Calu3 (cell line): ENCODE measurements around the gene ST8SIA1. TPM values are rescaled to one million over a fixed set of nuclear protein-coding genes. Genes with fewer than 3 reads are reported as not detected.

ENCODE experiments used
- BruUV-seq: library from RNA; stranded (reverse); fragments of 400-500 nt; replicated peaks from 2 replicates; lab custom pipeline; 2021; lab: Mats Ljungman, UMichigan
- CTCF ChIA-PET: fragments of 300-600 bp; sonication (Branson Sonifier 250); formaldehyde crosslinking; loops from one replicate; lab custom pipeline; 2022; ENCODE audit warnings: antibody characterized with exemption; lab: Charles Lee
- DNase-seq: peaks from one replicate; pipeline ENCODE4 v3.0.0; 2022
- H3K27ac Mint-ChIP-seq: one replicate; pipeline ENCODE4 v1.8.0; 2022; ENCODE audit warnings: mixed read lengths; ENCODE audit not compliant: unreplicated experiment
- H3K27me3 Mint-ChIP-seq: one replicate; pipeline ENCODE4 v1.8.0; 2022; ENCODE audit warnings: mixed read lengths; ENCODE audit not compliant: unreplicated experiment
- H3K36me3 Mint-ChIP-seq: one replicate; pipeline ENCODE4 v1.8.0; 2022; ENCODE audit warnings: mild to moderate bottlenecking, moderate library complexity, mixed read lengths; ENCODE audit not compliant: insufficient read depth, unreplicated experiment
- H3K4me1 Mint-ChIP-seq: one replicate; pipeline ENCODE4 v1.8.0; 2022; ENCODE audit warnings: mild to moderate bottlenecking, low read depth, mixed read lengths; ENCODE audit not compliant: unreplicated experiment
- H3K4me3 Mint-ChIP-seq: one replicate; pipeline ENCODE4 v1.8.0; 2022; ENCODE audit warnings: mild to moderate bottlenecking, low read depth, moderate library complexity, mixed read lengths; ENCODE audit not compliant: unreplicated experiment
- H3K9me3 Mint-ChIP-seq: one replicate; pipeline ENCODE4 v1.8.0; 2022; ENCODE audit warnings: low read depth, mixed read lengths; ENCODE audit not compliant: unreplicated experiment
- intact Hi-C: fragments of 100-400 bp; cut with micrococcal nuclease; formaldehyde crosslinking; loops from one replicate; pipeline ENCODE4 v1.10.0; 2022; ENCODE audit not compliant: unreplicated experiment
- total RNA-seq: library from RNA; stranded (reverse); gene quantifications from 2 replicates; pipeline ENCODE4 v1.2.3, GENCODE V29; 2022
- TF ChIP-seq, protein P1 (sequence below): fragments of 200-600 bp; IDR thresholded peaks from one replicate; pipeline ENCODE4 v1.8.0; 2022; ENCODE audit warnings: antibody characterized with exemption; ENCODE audit not compliant: unreplicated experiment

Gene ST8SIA1
- total RNA-seq, 1 experiment from 2014 or later = not detected

DNA sequence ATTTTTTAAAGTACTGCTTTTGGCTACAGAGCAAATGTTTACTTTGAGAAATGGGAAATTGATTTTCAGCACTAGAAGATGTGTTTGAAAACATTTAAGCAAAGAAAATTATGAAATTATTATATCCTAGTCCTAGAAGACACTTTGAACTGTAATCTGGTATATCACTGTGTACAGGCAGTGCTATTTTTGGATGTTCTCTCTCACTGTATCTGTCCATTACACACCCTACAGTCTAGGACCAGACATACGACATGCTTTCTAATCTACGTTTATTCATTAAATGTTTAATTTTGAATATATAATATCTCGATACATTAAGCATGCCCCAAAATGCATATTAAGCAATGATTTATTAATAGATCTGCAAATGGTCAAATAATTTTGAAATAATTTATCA lies 82.5 kb downstream of the ST8SIA1 start:
- H3K27me3 Mint-ChIP-seq = peaks cover 11% of the 10 kb centered on the region
- H3K27ac Mint-ChIP-seq = no peak overlapping the region
- intact Hi-C loops = no loop called here
- no peaks in the 10 kb centered on the region for H3K36me3 Mint-ChIP-seq
- no peak for DNase-seq
- no peaks in the 10 kb centered on the region for H3K9me3 Mint-ChIP-seq
- BruUV-seq = no TSS peak
- CTCF ChIA-PET = no interaction called here
- H3K4me3 Mint-ChIP-seq = no peak overlapping the region
- H3K4me1 Mint-ChIP-seq = no peaks in the 10 kb centered on the region
- TF ChIP-seq, protein P1, sequence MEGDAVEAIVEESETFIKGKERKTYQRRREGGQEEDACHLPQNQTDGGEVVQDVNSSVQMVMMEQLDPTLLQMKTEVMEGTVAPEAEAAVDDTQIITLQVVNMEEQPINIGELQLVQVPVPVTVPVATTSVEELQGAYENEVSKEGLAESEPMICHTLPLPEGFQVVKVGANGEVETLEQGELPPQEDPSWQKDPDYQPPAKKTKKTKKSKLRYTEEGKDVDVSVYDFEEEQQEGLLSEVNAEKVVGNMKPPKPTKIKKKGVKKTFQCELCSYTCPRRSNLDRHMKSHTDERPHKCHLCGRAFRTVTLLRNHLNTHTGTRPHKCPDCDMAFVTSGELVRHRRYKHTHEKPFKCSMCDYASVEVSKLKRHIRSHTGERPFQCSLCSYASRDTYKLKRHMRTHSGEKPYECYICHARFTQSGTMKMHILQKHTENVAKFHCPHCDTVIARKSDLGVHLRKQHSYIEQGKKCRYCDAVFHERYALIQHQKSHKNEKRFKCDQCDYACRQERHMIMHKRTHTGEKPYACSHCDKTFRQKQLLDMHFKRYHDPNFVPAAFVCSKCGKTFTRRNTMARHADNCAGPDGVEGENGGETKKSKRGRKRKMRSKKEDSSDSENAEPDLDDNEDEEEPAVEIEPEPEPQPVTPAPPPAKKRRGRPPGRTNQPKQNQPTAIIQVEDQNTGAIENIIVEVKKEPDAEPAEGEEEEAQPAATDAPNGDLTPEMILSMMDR = no peak

GRCh38 chr12:22250762-22251161 lies 83.7 kb downstream of the ST8SIA1 start:
- Mint-ChIP-seq H3K9me3 (no peaks in the 10 kb centered on the region), H3K36me3 (no peaks in the 10 kb centered on the region), H3K27ac (no peak overlapping the region), H3K4me3 (no peak overlapping the region), H3K4me1 (no peaks in the 10 kb centered on the region), H3K27me3 (no peaks in the 10 kb centered on the region)
- CTCF ChIA-PET = no interaction called here
- BruUV-seq = no TSS peak
- no peak for DNase-seq
- intact Hi-C loops = no loop called here
- TF ChIP-seq, protein P1 = no peak

- H3K4me1 Mint-ChIP-seq = no peaks in the 10 kb centered on the region
- intact Hi-C loops = no loop called here
- H3K27me3 Mint-ChIP-seq = no peaks in the 10 kb centered on the region
- no peak for DNase-seq
- no peak overlapping the region for H3K27ac Mint-ChIP-seq
- H3K4me3 Mint-ChIP-seq = no peak overlapping the region
- TF ChIP-seq, protein P1 = no peak
- no TSS peak for BruUV-seq
- H3K36me3 Mint-ChIP-seq = no peaks in the 10 kb centered on the region
- CTCF ChIA-PET = no interaction called here
- H3K9me3 Mint-ChIP-seq = no peaks in the 10 kb centered on the region
These were observed 85.9 kb downstream of the ST8SIA1 start for GRCh38 chr12:22248571-22249115.

- intact Hi-C loops = no loop called here
- BruUV-seq = no TSS peak
These were observed 86.4 kb downstream of the ST8SIA1 start for GRCh38 chr12:22248121-22248520.

More at GRCh38 chr12:22248121-22248520, 86.4 kb downstream of the ST8SIA1 start:
- H3K4me3 Mint-ChIP-seq = no peak overlapping the region
- no peak overlapping the region for H3K27ac Mint-ChIP-seq
- H3K27me3 Mint-ChIP-seq = no peaks in the 10 kb centered on the region
- CTCF ChIA-PET = no interaction called here
- no peaks in the 10 kb centered on the region for H3K4me1 Mint-ChIP-seq
- H3K36me3 Mint-ChIP-seq = no peaks in the 10 kb centered on the region
- TF ChIP-seq, protein P1 = no peak
- H3K9me3 Mint-ChIP-seq = no peaks in the 10 kb centered on the region
- no peak for DNase-seq
